OCI-LY1 (cell line): Measurements from ENCODE around the gene AHSP.

Experiments used
- H2AFZ ChIP-seq: fragments of 200-600 bp; sonication (generic), shearing (Covaris generic); 2 replicates; pipeline ENCODE4 v1.6.0; 2014; ENCODE audit warnings: antibody characterized with exemption, mild to moderate bottlenecking, low read length
- H3F3A ChIP-seq: fragments of 200-600 bp; sonication (generic), shearing (Covaris generic); 2 replicates; pipeline ENCODE4 v1.6.0; 2014; ENCODE audit warnings: mild to moderate bottlenecking, antibody characterized with exemption, low read length, moderate library complexity; ENCODE audit not compliant: insufficient read depth
- H3K27ac ChIP-seq: fragments of 200-600 bp; sonication (generic); 2 replicates; pipeline ENCODE4 v1.5.1; 2014; ENCODE audit warnings: low read length, mixed run types, mild to moderate bottlenecking, low read depth; ENCODE audit not compliant: poor library complexity, severe bottlenecking
- H3K27me3 ChIP-seq: fragments of 200-600 bp; sonication (generic); 2 replicates; pipeline ENCODE4 v1.6.0; 2014; ENCODE audit warnings: antibody characterized with exemption, mild to moderate bottlenecking, low read length, moderate library complexity; ENCODE audit not compliant: insufficient read depth
- H3K36me3 ChIP-seq: fragments of 200-600 bp; sonication (generic); 2 replicates; pipeline ENCODE4 v1.6.1; 2014; ENCODE audit warnings: mild to moderate bottlenecking, antibody characterized with exemption, low read length, moderate library complexity, mixed read lengths; ENCODE audit not compliant: insufficient read depth
- H3K4me1 ChIP-seq: fragments of 200-600 bp; sonication (generic); 2 replicates; pipeline ENCODE4 v1.5.1; 2014; ENCODE audit warnings: mild to moderate bottlenecking, low read length, moderate library complexity; ENCODE audit not compliant: insufficient read depth, severe bottlenecking
- H3K4me2 ChIP-seq: fragments of 200-600 bp; sonication (generic), shearing (Covaris generic); 2 replicates; pipeline ENCODE4 v1.6.1; 2014; ENCODE audit warnings: low read length
- H3K4me3 ChIP-seq: fragments of 200-600 bp; sonication (generic); 2 replicates; pipeline ENCODE4 v1.5.1; 2014; ENCODE audit warnings: low read length, low read depth, mild to moderate bottlenecking, mixed read lengths; ENCODE audit not compliant: poor library complexity, severe bottlenecking
- H3K79me2 ChIP-seq: fragments of 200-600 bp; shearing (Covaris generic); 2 replicates; pipeline ENCODE4 v1.6.1; 2016; ENCODE audit warnings: mixed run types, low read length, mixed read lengths; ENCODE audit not compliant: insufficient read depth
- H3K9ac ChIP-seq: fragments of 200-600 bp; sonication (generic), shearing (Covaris generic); 2 replicates; pipeline ENCODE4 v1.6.1; 2014; ENCODE audit warnings: mild to moderate bottlenecking, low read length, mixed read lengths
- H3K9me2 ChIP-seq: fragments of 200-600 bp; sonication (generic), shearing (Covaris generic); 2 replicates; pipeline ENCODE4 v1.6.1; 2014; ENCODE audit warnings: low read depth, mild to moderate bottlenecking, low read length, mixed read lengths
- H3K9me3 ChIP-seq: fragments of 200-600 bp; shearing (Covaris generic); 2 replicates; pipeline ENCODE4 v1.6.1; 2014; ENCODE audit warnings: low read length, mixed read lengths
- H4K20me1 ChIP-seq: fragments of 200-600 bp; sonication (generic), shearing (Covaris generic); 2 replicates; pipeline ENCODE4 v1.6.0; 2016; ENCODE audit warnings: mild to moderate bottlenecking, low read length; ENCODE audit not compliant: insufficient read depth
- EZH2 ChIP-seq: fragments of 200-600 bp; sonication (generic), shearing (Covaris generic); IDR thresholded peaks from 2 replicates; pipeline ENCODE4 v1.8.0; 2017; ENCODE audit warnings: borderline replicate concordance, mixed run types, mild to moderate bottlenecking, antibody characterized with exemption, low read length, moderate library complexity, mixed read lengths
- TF ChIP-seq, protein P1 (sequence below): fragments of 200-600 bp; sonication (generic), shearing (Covaris generic); IDR thresholded peaks from 2 replicates; pipeline ENCODE4 v1.5.1; 2017; ENCODE audit warnings: mild to moderate bottlenecking, antibody characterized with exemption, low read length, moderate library complexity, mixed read lengths

The AHSP gene

DNA sequence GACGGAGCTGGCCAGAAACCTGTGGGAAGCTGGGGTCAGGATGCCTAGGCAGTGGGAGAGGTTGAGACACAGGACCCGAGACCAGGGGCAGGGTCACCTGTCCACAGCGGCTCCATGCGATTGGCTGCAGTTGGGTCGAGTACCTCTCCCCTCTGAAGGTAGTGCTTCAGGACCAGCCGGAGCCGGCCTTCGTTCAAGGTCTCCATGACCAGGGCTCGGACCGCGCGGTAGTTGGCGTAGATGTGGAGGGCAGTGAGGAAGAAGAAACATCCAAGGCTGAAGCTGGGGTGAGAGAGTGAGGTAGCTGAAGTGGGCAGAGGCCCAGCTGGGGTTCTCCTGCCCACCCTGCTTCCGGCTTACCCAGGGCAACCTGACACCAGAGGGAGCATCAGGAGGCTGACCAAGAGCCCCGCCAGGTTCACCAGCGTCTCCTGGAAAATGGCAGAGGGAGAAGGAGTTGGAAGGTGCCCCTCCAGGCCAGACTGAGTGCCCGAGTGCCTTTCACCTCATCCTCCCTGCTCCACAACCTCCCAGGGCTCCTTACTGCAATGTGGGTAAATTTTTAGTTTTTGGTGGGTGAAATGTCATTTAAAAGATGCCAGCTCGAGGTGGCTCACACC lies 34.1 kb upstream of the AHSP start:
- no peaks in the 10 kb centered on the region for H3F3A ChIP-seq
- H3K79me2 ChIP-seq, result no peaks in the 10 kb centered on the region
- no peaks in the 10 kb centered on the region for H4K20me1 ChIP-seq
- no peak overlapping the region for H3K4me2 ChIP-seq
- no peak overlapping the region for H2AFZ ChIP-seq
- no peak overlapping the region for H3K4me3 ChIP-seq
- no peaks in the 10 kb centered on the region for H3K9me3 ChIP-seq
- H3K9ac ChIP-seq, result no peak overlapping the region
- TF ChIP-seq, protein P1, sequence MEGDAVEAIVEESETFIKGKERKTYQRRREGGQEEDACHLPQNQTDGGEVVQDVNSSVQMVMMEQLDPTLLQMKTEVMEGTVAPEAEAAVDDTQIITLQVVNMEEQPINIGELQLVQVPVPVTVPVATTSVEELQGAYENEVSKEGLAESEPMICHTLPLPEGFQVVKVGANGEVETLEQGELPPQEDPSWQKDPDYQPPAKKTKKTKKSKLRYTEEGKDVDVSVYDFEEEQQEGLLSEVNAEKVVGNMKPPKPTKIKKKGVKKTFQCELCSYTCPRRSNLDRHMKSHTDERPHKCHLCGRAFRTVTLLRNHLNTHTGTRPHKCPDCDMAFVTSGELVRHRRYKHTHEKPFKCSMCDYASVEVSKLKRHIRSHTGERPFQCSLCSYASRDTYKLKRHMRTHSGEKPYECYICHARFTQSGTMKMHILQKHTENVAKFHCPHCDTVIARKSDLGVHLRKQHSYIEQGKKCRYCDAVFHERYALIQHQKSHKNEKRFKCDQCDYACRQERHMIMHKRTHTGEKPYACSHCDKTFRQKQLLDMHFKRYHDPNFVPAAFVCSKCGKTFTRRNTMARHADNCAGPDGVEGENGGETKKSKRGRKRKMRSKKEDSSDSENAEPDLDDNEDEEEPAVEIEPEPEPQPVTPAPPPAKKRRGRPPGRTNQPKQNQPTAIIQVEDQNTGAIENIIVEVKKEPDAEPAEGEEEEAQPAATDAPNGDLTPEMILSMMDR, result no peak
- no peak for TF ChIP-seq EZH2
- no peaks in the 10 kb centered on the region for H3K4me1 ChIP-seq
- no peaks in the 10 kb centered on the region for H3K36me3 ChIP-seq
- no peaks in the 10 kb centered on the region for H3K27me3 ChIP-seq
- no peak overlapping the region for H3K27ac ChIP-seq
- no peaks in the 10 kb centered on the region for H3K9me2 ChIP-seq

DNA sequence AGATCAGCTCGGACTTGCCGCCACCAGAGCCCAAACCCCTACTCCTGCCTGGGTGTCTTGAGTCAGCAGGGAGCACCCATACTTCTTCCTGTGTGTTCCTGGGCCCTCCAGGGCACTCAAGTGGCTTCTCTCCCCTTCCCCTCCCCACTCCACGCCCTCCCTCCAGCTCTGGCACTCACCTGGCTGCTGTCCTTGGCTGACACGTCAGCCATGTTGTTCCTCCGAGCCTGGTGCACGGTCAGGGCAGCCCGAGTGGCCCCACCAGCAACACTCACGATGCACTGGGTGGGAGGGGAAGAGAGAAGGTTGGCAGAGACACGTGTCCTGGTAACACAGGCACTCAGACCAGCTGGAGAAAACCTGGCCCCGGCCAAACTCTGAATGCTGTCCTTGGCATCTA lies 31.0 kb upstream of the AHSP start:
- Histone ChIP-seq H3K9me3 (no peaks in the 10 kb centered on the region), H3K4me2 (no peak overlapping the region), H3K27me3 (no peaks in the 10 kb centered on the region), H4K20me1 (no peaks in the 10 kb centered on the region), H3K4me3 (no peak overlapping the region), H3K9me2 (no peaks in the 10 kb centered on the region), H2AFZ (no peak overlapping the region), H3K4me1 (no peaks in the 10 kb centered on the region), H3K36me3 (no peaks in the 10 kb centered on the region), H3K27ac (no peak overlapping the region), H3K79me2 (no peaks in the 10 kb centered on the region), H3F3A (no peaks in the 10 kb centered on the region), H3K9ac (no peak overlapping the region)
- TF ChIP-seq, protein P1, result no peak
- no peak for TF ChIP-seq EZH2

DNA sequence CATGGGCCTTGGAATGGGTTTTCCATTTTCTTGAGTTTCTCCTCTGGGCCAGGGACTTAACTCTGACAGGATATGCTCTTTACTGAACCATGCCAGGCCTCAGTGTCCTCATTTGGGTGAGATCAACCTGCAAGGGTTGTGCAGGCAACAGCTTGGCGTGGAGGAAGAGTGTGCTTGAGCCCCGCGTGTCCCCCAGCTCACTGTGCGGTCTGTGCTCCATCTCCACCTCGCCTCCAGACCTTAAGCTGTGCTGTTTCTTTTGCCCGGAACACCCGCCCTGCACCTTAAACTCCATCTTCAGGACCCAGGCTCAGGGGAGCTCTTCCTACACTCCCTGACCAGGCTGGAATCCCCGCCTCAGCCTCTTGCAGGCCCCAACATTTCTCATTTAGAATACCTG lies 29.2 kb upstream of the AHSP start:
- no peak overlapping the region for H3K4me3 ChIP-seq
- H4K20me1 ChIP-seq, result no peaks in the 10 kb centered on the region
- H3K9me2 ChIP-seq, result no peaks in the 10 kb centered on the region
- H2AFZ ChIP-seq, result no peak overlapping the region
- TF ChIP-seq, protein P1, result no peak
- no peaks in the 10 kb centered on the region for H3F3A ChIP-seq
- H3K27me3 ChIP-seq, result no peaks in the 10 kb centered on the region
- no peaks in the 10 kb centered on the region for H3K36me3 ChIP-seq
- no peak overlapping the region for H3K4me2 ChIP-seq
- H3K79me2 ChIP-seq, result no peaks in the 10 kb centered on the region
- H3K27ac ChIP-seq, result no peak overlapping the region
- H3K9me3 ChIP-seq, result no peaks in the 10 kb centered on the region
- H3K4me1 ChIP-seq, result no peaks in the 10 kb centered on the region
- no peak overlapping the region for H3K9ac ChIP-seq
